Endothelial cell (in vitro differentiated cells): ENCODE measurements around the gene ARPP21. TPM values are rescaled to one million over a fixed set of nuclear protein-coding genes. Genes with fewer than 3 reads are reported as not detected.

Experiments
- DNase-seq: peaks from one replicate; pipeline ENCODE4 v3.0.0; 2021; ENCODE audit warnings: low spot score
- H3K27ac Mint-ChIP-seq: one replicate; pipeline ENCODE4 v1.8.0; 2021; ENCODE audit warnings: mixed read lengths, inconsistent platforms; ENCODE audit not compliant: unreplicated experiment
- H3K27me3 Mint-ChIP-seq: one replicate; pipeline ENCODE4 v1.8.0; 2021; ENCODE audit warnings: mild to moderate bottlenecking, moderate library complexity, mixed read lengths, inconsistent platforms; ENCODE audit not compliant: unreplicated experiment
- H3K36me3 Mint-ChIP-seq: one replicate; pipeline ENCODE4 v1.8.0; 2021; ENCODE audit warnings: mild to moderate bottlenecking, low read depth, mixed read lengths, inconsistent platforms; ENCODE audit not compliant: unreplicated experiment
- H3K4me1 Mint-ChIP-seq: one replicate; pipeline ENCODE4 v1.8.0; 2021; ENCODE audit warnings: mild to moderate bottlenecking, mixed read lengths, inconsistent platforms; ENCODE audit not compliant: unreplicated experiment
- H3K4me3 Mint-ChIP-seq: one replicate; pipeline ENCODE4 v1.8.0; 2021; ENCODE audit warnings: mild to moderate bottlenecking, mixed read lengths, inconsistent platforms; ENCODE audit not compliant: unreplicated experiment
- H3K9me3 Mint-ChIP-seq: one replicate; pipeline ENCODE4 v1.8.0; 2021; ENCODE audit warnings: mixed read lengths, inconsistent platforms; ENCODE audit not compliant: unreplicated experiment
- total RNA-seq: library from RNA; stranded (reverse); fragmentation: NEBNext Ultra II Directional; extraction: Animal tissue kit (Norgen Biotek cat#: 25700); gene quantifications from one replicate; pipeline ENCODE4 v1.2.1, GENCODE V29; 2021; ENCODE audit not compliant: unreplicated experiment
- TF ChIP-seq, protein P1 (sequence below): fragments of 200-600 bp; sonication (generic); IDR thresholded peaks from one replicate; pipeline ENCODE4 v1.5.0; 2021; ENCODE audit warnings: antibody characterized with exemption; ENCODE audit not compliant: unreplicated experiment

The ARPP21 gene
- total RNA-seq, 1 donor from 2014 or later = not detected

GRCh38 chr3:35708394-35709271 lies 69.3 kb downstream of the ARPP21 start:
- Mint-ChIP-seq H3K36me3 (no peaks in the 10 kb centered on the region), H3K27me3 (no peaks in the 10 kb centered on the region), H3K9me3 (no peaks in the 10 kb centered on the region), H3K4me1 (no peaks in the 10 kb centered on the region), H3K4me3 (no peak overlapping the region), H3K27ac (no peak overlapping the region)
- TF ChIP-seq, protein P1, sequence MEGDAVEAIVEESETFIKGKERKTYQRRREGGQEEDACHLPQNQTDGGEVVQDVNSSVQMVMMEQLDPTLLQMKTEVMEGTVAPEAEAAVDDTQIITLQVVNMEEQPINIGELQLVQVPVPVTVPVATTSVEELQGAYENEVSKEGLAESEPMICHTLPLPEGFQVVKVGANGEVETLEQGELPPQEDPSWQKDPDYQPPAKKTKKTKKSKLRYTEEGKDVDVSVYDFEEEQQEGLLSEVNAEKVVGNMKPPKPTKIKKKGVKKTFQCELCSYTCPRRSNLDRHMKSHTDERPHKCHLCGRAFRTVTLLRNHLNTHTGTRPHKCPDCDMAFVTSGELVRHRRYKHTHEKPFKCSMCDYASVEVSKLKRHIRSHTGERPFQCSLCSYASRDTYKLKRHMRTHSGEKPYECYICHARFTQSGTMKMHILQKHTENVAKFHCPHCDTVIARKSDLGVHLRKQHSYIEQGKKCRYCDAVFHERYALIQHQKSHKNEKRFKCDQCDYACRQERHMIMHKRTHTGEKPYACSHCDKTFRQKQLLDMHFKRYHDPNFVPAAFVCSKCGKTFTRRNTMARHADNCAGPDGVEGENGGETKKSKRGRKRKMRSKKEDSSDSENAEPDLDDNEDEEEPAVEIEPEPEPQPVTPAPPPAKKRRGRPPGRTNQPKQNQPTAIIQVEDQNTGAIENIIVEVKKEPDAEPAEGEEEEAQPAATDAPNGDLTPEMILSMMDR = no peak
- no peak for DNase-seq

DNA sequence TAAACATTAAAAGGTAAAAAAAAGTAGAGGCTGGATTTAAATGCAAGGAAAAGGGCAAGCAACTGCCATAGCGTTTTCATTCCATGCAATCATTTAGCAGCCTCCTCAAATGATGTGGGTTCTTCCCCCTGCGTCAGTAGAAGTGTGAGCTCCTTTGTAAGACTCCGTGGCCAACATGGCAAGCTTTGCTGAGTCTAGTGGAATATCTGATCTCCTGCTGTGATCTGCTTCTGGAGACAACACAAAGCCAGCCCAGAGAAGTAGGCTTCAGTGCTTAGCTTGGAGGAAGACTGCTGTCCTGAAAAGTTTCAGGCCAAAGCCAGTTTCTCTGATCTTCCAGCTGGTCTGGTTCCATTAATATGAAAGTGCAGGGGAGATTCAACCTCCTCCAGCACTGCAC lies 70.4 kb downstream of the ARPP21 start:
- Mint-ChIP-seq H3K4me3 (no peak overlapping the region), H3K9me3 (no peaks in the 10 kb centered on the region), H3K4me1 (no peaks in the 10 kb centered on the region), H3K27ac (no peak overlapping the region), H3K36me3 (no peaks in the 10 kb centered on the region), H3K27me3 (no peaks in the 10 kb centered on the region)
- TF ChIP-seq, protein P1 = no peak
- DNase-seq = no peak

- no peak overlapping the region for H3K4me3 Mint-ChIP-seq
- DNase-seq = no peak
- H3K27me3 Mint-ChIP-seq = no peaks in the 10 kb centered on the region
- no peaks in the 10 kb centered on the region for H3K4me1 Mint-ChIP-seq
- TF ChIP-seq, protein P1 = no peak
- H3K36me3 Mint-ChIP-seq = no peaks in the 10 kb centered on the region
- H3K9me3 Mint-ChIP-seq = no peaks in the 10 kb centered on the region
- no peak overlapping the region for H3K27ac Mint-ChIP-seq
These were observed 71.2 kb downstream of the ARPP21 start for GRCh38 chr3:35710554-35710953.

GRCh38 chr3:35718921-35719320 lies 79.6 kb downstream of the ARPP21 start:
- Mint-ChIP-seq H3K9me3 (no peaks in the 10 kb centered on the region), H3K27ac (no peak overlapping the region), H3K27me3 (peaks cover 2% of the 10 kb centered on the region), H3K4me3 (no peak overlapping the region), H3K4me1 (no peaks in the 10 kb centered on the region), H3K36me3 (no peaks in the 10 kb centered on the region)
- DNase-seq = no peak
- TF ChIP-seq, protein P1 = no peak

GRCh38 chr3:35721628-35722027 lies 82.3 kb downstream of the ARPP21 start:
- no peak overlapping the region for H3K27ac Mint-ChIP-seq
- no peak overlapping the region for H3K4me3 Mint-ChIP-seq
- H3K4me1 Mint-ChIP-seq = peaks cover 12% of the 10 kb centered on the region
- H3K9me3 Mint-ChIP-seq = no peaks in the 10 kb centered on the region
- no peak for DNase-seq
- TF ChIP-seq, protein P1 = no peak
- H3K27me3 Mint-ChIP-seq = peaks cover 2% of the 10 kb centered on the region
- H3K36me3 Mint-ChIP-seq = no peaks in the 10 kb centered on the region
